RKO (cell line): ENCODE data around the gene ACTN4.
A peak's percentile ranks its signal among the peaks of the same experiment; 100 is the strongest.

Experiments
- DNase-seq: peaks from one replicate; pipeline ENCODE4 v3.0.0-alpha.2; 2016; ENCODE audit warnings: low spot score

Gene ACTN4

GRCh38 chr19:38678217-38678890 lies 30.9 kb downstream of the ACTN4 start:
- DNase-seq = no peak

- DNase-seq = no peak
Measured at GRCh38 chr19:38678891-38679494, 31.5 kb downstream of the ACTN4 start.

DNA sequence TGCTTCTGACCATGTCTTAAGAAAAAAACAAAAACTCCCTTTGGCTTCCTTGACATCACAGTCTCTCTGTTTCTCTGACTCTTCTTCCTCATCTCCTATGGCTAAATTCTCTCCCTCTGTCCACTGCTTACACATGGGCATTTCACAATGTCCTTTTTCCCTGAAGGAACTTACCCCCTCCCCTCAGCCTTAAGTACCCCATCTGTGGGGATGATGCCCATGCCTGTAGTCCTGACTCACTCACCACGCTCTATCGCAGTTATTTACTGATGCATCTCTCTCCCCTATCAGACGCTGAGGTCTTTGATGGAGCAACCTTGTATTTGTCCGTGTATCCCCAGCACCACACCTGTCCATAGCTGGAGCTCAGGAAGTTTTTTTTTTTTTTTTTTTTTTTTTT lies 32.4 kb downstream of the ACTN4 start:
- DNase-seq = no peak

DNA sequence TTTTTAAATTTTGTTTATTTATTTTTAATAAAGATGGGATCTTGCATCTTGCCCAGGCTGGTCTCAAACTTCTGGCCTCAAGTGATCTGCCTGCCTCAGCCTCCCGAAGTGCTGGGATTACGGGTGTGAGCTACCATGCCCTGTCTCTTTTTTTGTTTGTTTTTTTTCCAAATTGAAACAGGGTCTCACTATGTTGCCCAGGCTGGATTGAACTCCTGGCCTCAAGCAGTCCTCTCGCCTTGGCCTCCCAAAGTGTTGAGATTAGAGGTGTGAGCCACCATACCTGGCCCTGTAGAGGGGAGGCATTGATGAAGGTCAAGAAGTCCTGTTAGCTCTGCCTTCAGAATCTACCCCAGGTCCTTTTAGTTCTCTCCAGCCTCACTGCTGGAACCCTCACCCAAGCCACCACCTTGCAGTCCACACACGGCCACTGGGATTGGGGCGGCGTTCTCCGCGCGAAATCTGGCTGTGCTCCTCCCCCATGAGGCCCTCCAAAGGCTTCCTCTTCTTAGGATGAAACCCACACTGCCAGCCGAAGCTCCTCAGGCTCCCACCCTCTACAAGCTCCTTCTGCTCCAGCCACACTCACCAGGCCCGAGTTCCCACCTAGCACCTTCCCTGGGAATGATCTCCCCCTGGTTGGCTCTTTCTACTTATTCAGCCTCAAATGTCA lies 34.9 kb downstream of the ACTN4 start:
- DNase-seq = no peak

DNA sequence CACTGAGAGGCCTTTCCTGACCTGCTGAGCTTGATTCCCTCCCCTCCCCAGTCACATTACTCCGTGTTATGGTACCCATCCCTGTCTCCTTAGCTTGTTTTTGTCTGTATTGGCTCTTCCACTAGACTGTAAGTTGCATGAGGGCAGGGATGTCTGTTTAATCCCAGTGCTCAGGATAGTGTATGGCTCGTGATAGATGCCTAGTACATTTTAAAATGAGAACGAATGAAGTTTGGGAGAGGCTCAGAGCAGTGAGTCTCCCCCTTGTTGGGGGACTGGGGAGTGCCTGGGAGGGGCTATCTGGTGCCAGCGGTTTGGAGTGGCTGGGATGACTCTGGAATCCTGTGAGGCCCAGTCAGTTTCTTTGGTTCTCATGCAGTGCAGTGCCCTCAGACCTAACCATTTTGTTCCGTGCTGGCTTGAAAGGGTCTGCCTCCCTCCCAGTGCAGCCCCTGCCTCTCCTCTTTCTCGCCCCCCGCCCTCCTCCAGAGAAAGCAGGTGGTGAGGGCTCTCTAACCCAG lies 35.5 kb downstream of the ACTN4 start:
- DNase-seq = no peak

- peak; percentile 58 for DNase-seq
Measured at GRCh38 chr19:38683393-38684077, 36.1 kb downstream of the ACTN4 start.

GRCh38 chr19:38684078-38684861 lies 36.8 kb downstream of the ACTN4 start:
- DNase-seq = peak; percentile 19

- no peak for DNase-seq
Measured at GRCh38 chr19:38684862-38685665, 37.6 kb downstream of the ACTN4 start.

DNA sequence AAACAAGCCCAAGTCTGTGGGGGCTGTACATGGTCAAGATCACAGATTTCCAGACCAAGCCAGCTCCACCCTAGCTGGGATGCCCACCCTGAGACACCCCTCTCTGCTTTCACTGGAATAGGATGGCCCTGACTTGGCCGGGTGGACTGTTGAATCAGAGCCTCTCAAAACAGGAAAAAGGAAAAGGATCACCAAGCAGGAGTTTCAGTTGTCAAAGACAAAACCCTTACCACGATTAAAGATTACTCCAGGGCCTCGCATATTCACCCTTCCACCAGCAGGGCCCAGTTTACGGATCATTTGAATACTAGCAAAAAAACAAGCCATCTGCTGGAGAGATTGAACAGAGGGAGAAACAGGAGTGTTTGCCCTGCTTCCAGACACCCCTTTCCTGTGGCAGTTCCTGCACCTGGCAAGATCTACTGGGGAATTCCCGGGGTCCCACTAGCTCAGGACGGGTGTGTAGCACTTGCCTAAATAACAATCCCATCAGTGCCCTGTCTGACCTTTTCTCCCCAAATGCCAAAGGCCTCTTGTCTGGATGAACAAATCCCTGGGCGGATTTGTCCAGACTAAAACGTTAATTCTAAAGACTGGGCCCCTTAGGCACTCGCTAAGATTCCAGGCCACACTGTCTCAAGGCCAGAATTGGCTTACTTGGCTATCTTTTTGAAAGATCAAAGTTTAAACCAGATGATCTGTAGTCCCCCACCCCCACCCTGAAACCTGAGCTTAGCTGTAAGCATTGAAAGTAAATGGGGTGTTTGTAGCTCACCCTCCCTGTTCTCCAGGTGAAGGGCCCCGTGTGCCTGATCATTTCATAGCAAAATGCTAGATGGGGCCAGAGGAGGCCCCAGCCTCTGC lies 38.4 kb downstream of the ACTN4 start:
- DNase-seq = peak; percentile 15

GRCh38 chr19:38686530-38686888 lies 39.1 kb downstream of the ACTN4 start:
- no peak for DNase-seq

DNA sequence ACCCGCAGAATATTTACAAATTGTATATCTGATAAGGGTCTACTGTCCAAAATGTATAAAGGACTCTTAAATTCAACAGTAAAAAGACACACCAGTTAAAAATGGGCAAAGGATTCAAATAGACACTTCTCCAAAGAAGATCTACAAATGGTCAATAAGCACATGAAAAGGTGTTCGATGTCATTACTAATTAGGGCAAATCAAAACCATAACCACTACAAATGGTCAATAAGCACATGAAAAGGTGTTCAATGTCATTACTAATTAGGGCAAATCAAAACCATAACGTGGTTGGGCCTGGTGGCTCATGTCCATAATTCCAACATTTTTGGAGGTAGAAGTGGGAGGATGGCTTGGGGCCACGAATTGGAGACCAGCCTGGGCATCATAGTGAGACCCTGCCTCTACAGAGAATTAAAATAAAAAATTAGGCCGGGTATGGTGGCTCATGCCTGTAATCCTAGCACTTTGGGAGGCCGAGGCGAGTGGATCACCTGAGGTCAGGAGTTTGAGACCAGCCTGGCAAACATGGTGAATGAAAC lies 40.5 kb downstream of the ACTN4 start:
- DNase-seq = no peak

- no peak for DNase-seq
Measured at GRCh38 chr19:38690146-38690545, 42.7 kb downstream of the ACTN4 start.

GRCh38 chr19:38690832-38691231 lies 43.4 kb downstream of the ACTN4 start:
- DNase-seq = no peak

- no peak for DNase-seq
Measured at GRCh38 chr19:38691938-38692457, 44.5 kb downstream of the ACTN4 start.

GRCh38 chr19:38692458-38693379 lies 45.3 kb downstream of the ACTN4 start:
- DNase-seq = no peak

- no peak for DNase-seq
Measured at GRCh38 chr19:38693380-38694223, 46.2 kb downstream of the ACTN4 start.

GRCh38 chr19:38695317-38695683 lies 47.9 kb downstream of the ACTN4 start:
- no peak for DNase-seq
